PFSK-1 (cell line): ENCODE measurements around the gene STIP1.

ENCODE experiments used
- FOXP2 ChIP-seq: optimal IDR thresholded peaks from 2 replicates; pipeline ENCODE3; 2011; ENCODE audit warnings: borderline replicate concordance, control low read depth, inconsistent platforms; ENCODE audit not compliant: insufficient read depth; ENCODE audit errors: extremely low read length, extremely low read depth
- POLR2AphosphoS5 ChIP-seq: IDR thresholded peaks from 2 replicates; pipeline ENCODE4 v1.6.1; 2012; ENCODE audit warnings: low read depth, mild to moderate bottlenecking, control low read depth, low read length, moderate library complexity
- SIN3A ChIP-seq: IDR thresholded peaks from 2 replicates; pipeline ENCODE4 v1.6.1; 2012; ENCODE audit warnings: mild to moderate bottlenecking, low read length, moderate library complexity, borderline replicate concordance; ENCODE audit not compliant: insufficient read depth
- TAF1 ChIP-seq: IDR thresholded peaks from 2 replicates; pipeline ENCODE4 v1.6.1; 2012; ENCODE audit warnings: low read length, control low read depth, borderline replicate concordance; ENCODE audit not compliant: insufficient read depth
- TF ChIP-seq, protein P1 (sequence below), 2 experiments: IDR thresholded peaks; 2 replicates each; pipeline versions ENCODE4 v1.6.1 to v1.8.0; 2011 to 2012; ENCODE audit warnings: low read depth in 2 of 2, low read length in 2 of 2, control low read depth in 1 of 2, inconsistent platforms in 1 of 2, mild to moderate bottlenecking in 1 of 2, moderate library complexity in 1 of 2; ENCODE audit not compliant: insufficient read depth in 1 of 2

DNA sequence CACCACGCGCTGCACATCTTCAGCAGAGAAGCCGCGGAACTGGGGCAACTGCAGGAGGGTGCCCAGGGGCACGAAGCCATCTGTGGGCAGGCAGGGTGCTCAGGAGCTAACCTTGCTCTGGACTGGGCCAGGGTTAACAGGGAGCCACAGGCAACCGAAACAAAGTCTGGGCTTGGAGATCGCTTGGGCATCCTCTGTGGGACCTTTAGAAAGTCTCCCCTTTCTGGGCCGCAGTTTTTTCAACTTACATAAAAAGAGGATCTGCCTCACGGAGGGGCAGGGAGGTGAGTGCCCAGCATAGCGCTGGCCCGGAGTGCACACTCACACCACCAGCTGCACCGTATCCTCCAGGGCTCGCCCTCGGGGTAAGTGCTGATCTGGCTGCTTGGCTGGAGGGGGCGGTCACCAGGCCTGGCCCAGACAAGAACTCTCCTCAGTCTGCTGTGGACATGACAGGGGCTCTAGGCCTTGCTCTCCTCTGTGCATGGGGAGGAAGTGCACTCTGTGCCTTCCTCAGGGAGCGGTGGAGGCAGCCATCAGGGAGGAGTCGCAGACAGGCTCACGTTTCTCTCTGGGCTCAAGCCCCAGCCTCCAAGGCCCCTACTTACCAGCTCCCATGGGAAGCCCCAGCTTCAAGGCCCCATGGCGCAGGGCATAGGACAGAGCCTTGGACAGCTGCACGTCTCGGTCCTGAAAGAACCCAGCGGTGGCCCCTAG is 39.1 kb downstream of the STIP1 start:
- TF ChIP-seq POLR2AphosphoS5: no peak
- no peak for TF ChIP-seq TAF1
- no peak for TF ChIP-seq FOXP2
- TF ChIP-seq SIN3A: no peak
- TF ChIP-seq, protein P1, sequence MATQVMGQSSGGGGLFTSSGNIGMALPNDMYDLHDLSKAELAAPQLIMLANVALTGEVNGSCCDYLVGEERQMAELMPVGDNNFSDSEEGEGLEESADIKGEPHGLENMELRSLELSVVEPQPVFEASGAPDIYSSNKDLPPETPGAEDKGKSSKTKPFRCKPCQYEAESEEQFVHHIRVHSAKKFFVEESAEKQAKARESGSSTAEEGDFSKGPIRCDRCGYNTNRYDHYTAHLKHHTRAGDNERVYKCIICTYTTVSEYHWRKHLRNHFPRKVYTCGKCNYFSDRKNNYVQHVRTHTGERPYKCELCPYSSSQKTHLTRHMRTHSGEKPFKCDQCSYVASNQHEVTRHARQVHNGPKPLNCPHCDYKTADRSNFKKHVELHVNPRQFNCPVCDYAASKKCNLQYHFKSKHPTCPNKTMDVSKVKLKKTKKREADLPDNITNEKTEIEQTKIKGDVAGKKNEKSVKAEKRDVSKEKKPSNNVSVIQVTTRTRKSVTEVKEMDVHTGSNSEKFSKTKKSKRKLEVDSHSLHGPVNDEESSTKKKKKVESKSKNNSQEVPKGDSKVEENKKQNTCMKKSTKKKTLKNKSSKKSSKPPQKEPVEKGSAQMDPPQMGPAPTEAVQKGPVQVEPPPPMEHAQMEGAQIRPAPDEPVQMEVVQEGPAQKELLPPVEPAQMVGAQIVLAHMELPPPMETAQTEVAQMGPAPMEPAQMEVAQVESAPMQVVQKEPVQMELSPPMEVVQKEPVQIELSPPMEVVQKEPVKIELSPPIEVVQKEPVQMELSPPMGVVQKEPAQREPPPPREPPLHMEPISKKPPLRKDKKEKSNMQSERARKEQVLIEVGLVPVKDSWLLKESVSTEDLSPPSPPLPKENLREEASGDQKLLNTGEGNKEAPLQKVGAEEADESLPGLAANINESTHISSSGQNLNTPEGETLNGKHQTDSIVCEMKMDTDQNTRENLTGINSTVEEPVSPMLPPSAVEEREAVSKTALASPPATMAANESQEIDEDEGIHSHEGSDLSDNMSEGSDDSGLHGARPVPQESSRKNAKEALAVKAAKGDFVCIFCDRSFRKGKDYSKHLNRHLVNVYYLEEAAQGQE (IDR thresholded peaks at IDR 0.05; ENCODE audit: insufficient read depth in 1 of 2, low read depth in 2 of 2, low read length in 2 of 2): no peak
